GM18951 (cell line): ENCODE measurements around the gene MRTFA.

Experiments
- POLR2A ChIP-seq: IDR thresholded peaks from 4 replicates; pipeline ENCODE4 v1.6.1; 2011; ENCODE audit warnings: mild to moderate bottlenecking; ENCODE audit not compliant: insufficient read length, insufficient read depth; ENCODE audit errors: extremely low read depth
- in situ Hi-C: fragments of 300-500 bp; cut with MboI; formaldehyde crosslinking; loops from one replicate; pipeline ENCODE4 v1.12.0; 2022; ENCODE audit warnings: low sequenced_read_pairs, mixed read lengths, inconsistent platforms; ENCODE audit not compliant: unreplicated experiment

The MRTFA gene

DNA sequence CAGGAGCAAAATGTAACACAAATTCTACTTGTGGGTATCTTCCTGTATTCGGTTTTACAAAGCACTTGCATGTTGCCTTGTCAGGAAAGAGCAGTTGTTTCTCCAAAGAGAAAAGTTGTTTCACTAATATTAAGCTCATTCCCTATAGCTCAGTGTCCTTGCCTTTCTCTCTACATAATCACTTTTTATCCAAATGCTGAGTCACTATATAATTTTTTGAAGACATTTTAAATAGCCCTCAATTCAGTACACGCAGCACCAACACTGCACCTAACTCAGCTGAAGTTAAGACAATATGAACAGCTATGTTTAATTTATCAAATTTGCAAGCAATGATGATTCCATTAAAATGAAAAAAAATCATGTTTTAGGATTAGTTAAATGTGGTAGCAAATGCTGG is 14.5 kb upstream of the MRTFA start:
- TF ChIP-seq POLR2A, result no peak
- in situ Hi-C loops, result no loop called here

- TF ChIP-seq POLR2A, result no peak
- in situ Hi-C loops, result loop anchor here (25.0 kb wide), 1 partner anchor 211 kb away; no protein-coding TSS in a partner anchor
Measured at GRCh38 chr22:40648386-40648785, 11.9 kb upstream of the MRTFA start.

GRCh38 chr22:40645579-40646197 is 9.2 kb upstream of the MRTFA start:
- no peak for TF ChIP-seq POLR2A
- in situ Hi-C loops, result loop anchor here (25.0 kb wide), 1 partner anchor 208 kb away; no protein-coding TSS in a partner anchor

GRCh38 chr22:40642316-40642715 is 5.8 kb upstream of the MRTFA start:
- TF ChIP-seq POLR2A, result no peak
- in situ Hi-C loops, result loop anchor here (5.0 to 25.0 kb wide), 2 partner anchors 115 to 205 kb away; no protein-coding TSS in a partner anchor

DNA sequence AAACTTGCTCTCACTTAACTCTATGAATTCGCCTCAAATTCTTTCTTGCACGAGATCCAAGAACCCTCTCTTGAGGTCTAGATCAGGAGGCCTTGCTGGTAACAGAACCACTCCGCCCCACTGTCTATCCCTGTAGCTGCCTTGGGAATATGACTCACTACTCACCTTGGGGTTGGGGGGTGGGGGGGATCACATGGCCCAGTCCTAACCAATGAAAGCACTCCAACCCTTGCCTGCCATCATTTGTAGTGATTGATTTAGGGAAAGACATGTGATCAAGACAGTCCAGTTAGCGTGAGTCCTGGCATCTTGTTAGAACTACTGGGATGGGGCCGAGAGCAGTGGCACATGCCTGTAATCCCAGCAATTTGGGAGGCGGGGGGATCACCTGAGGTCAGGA is 4.8 kb upstream of the MRTFA start:
- in situ Hi-C loops, result loop anchor here (5.0 to 25.0 kb wide), 2 partner anchors 114 to 204 kb away; no protein-coding TSS in a partner anchor
- TF ChIP-seq POLR2A, result no peak

GRCh38 chr22:40638261-40638660 is 1.7 kb upstream of the MRTFA start:
- in situ Hi-C loops, result loop anchor here (25.0 kb wide), 1 partner anchor 201 kb away; no protein-coding TSS in a partner anchor
- TF ChIP-seq POLR2A, result no peak

DNA sequence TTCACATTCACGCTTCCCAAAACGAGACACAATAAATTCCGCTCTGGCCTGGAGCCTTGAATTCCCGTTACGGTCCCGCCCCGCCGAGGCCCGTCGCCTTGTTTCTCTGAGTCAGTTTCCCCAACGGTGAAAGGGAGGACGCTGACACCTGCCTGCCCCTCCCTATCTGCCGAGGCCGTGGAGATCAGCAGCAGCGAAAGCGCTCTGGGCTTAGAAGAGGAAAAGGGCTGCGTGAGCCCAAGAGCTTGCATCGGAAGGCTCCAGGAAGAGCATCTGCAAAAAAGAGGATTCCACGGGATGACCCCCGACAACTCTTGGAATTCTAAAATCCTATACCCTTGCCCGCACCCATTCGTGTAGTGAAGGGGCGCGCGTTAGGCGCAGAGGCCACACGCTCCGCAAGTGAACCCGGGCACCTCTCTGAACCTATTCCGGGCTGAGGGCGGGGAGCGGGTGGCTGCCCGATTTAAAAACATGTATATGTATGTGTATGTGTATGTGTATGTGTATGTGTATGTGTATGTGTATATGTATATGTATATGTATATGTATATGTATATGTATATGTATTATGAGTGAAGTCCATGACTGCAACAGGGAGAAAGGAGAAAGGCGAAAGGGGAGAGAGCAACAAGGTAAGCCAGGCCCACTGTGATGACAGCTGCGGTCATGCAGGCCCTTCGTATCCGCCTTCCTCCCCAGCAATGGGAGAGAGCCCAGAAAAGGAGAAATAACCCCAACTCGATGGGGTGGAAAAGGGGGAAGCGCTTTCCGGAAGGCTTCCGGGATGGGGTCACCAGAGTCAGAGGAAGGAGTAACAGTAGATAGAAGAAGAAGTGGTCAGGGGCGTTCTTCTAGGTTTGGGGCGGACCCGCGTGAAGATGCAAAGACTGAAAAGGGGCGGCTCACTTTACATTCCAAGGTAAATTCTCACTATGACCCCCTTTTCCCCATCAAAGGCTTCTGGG is 948 bp upstream of the MRTFA start:
- in situ Hi-C loops, result loop anchor here (25.0 kb wide), 1 partner anchor 200 kb away; no protein-coding TSS in a partner anchor
- no peak for TF ChIP-seq POLR2A

DNA sequence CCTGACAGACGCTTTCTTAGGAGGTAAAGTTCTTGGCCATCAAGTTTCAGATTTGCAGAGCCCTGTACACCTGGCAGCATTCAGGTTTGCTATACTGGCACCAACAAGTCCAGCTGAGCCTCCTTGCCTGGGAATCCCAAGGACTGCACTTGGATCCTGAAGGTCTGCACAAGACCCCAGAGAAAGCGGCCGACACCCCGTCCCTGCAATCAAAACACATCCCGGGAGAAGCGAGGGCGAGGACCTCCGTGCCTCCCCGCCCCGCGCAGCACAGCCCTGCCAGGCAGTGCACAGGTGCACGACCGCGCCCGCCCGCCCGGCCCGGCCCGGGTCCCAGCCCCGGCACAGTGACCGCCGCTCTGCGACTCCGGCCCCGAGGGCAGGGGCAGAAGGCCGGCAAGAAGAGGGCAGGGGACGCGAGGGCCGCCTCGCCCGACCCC is 559 bp downstream of the MRTFA start:
- in situ Hi-C loops, result loop anchor here (25.0 kb wide), 1 partner anchor 199 kb away; no protein-coding TSS in a partner anchor
- TF ChIP-seq POLR2A, result no peak

GRCh38 chr22:40635043-40635939 is 1.2 kb downstream of the MRTFA start:
- TF ChIP-seq POLR2A, result no peak
- in situ Hi-C loops, result loop anchor here (25.0 kb wide), 1 partner anchor 198 kb away; no protein-coding TSS in a partner anchor

GRCh38 chr22:40634119-40634903 is 2.2 kb downstream of the MRTFA start:
- in situ Hi-C loops, result loop anchor here (25.0 kb wide), 1 partner anchor 197 kb away; no protein-coding TSS in a partner anchor
- no peak for TF ChIP-seq POLR2A

DNA sequence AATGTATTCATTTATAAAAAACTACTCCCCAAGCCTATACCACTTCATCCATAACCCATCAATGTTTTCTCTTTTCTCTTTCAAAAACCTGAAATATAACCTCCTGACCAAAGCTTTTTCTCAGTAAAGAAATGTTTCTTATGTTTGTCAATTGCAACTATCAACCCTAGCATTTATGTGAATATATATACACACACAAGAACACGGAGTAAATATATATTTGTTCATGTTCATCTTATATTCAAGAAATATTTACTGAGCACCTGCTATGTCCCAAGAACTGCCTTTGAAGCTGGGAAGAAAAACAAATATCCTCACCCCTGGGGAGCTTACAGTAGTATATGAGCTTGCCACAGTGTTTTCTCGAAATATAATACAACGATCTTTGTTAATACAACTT is 3.5 kb downstream of the MRTFA start:
- in situ Hi-C loops, result loop anchor here (25.0 kb wide), 1 partner anchor 196 kb away; no protein-coding TSS in a partner anchor
- TF ChIP-seq POLR2A, result no peak

DNA sequence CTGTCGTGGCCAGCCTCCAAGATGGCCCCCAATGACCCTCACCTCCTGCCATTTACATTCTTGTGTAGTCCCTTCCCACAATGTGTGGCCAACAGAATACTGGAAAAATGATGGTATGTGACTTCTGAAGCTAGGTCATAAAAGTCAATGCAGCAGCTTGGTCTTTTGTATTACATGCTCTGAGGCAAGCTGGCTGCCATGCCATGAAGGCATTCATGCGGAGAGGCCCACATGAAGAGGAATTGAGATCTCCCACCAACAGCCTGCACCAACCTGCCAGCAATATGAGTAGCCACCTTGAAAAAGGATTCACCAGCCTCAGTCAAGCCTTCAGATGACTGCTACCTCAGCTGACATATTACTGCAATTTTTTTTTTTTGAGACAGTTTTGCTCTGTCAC is 4.6 kb downstream of the MRTFA start:
- in situ Hi-C loops, result loop anchor here (25.0 kb wide), 1 partner anchor 195 kb away; no protein-coding TSS in a partner anchor
- no peak for TF ChIP-seq POLR2A
